GM23248 (cell line): ENCODE measurements around the gene DHDH. TPM values are rescaled to one million over a fixed set of nuclear protein-coding genes. Genes with fewer than 3 reads are reported as not detected.

Experiments
- DNase-seq: peaks from one replicate; pipeline ENCODE4 v3.0.0-alpha.2; 2015
- H2AFZ ChIP-seq: fragments of 200-600 bp; sonication (generic); 2 replicates; pipeline ENCODE4 v1.6.1; 2016; ENCODE audit warnings: antibody characterized with exemption
- H3F3A ChIP-seq: fragments of 200-600 bp; sonication (generic); 2 replicates; pipeline ENCODE4 v1.6.1; 2016; ENCODE audit warnings: mild to moderate bottlenecking, antibody characterized with exemption, mixed run types; ENCODE audit not compliant: insufficient read depth
- H3K27ac ChIP-seq: fragments of 200-600 bp; sonication (generic); 2 replicates; pipeline ENCODE4 v1.5.1; 2016; ENCODE audit warnings: mild to moderate bottlenecking
- H3K27me3 ChIP-seq: fragments of 200-600 bp; sonication (generic); replicated peaks from 2 replicates; pipeline ENCODE4 v1.6.1; 2016; ENCODE audit warnings: mild to moderate bottlenecking; ENCODE audit not compliant: insufficient read depth
- H3K36me3 ChIP-seq: fragments of 200-600 bp; sonication (generic); 2 replicates; pipeline ENCODE4 v1.6.1; 2016; ENCODE audit warnings: low read depth, mild to moderate bottlenecking
- H3K4me1 ChIP-seq: fragments of 200-600 bp; sonication (generic); 2 replicates; pipeline ENCODE4 v1.6.1; 2016; ENCODE audit warnings: mild to moderate bottlenecking; ENCODE audit not compliant: insufficient read depth
- H3K4me2 ChIP-seq: fragments of 200-600 bp; sonication (generic); one replicate; pipeline ENCODE4 v1.6.1; 2016; ENCODE audit warnings: mild to moderate bottlenecking; ENCODE audit not compliant: unreplicated experiment
- H3K4me3 ChIP-seq: fragments of 200-600 bp; sonication (generic); 2 replicates; pipeline ENCODE4 v1.5.1; 2016; ENCODE audit warnings: mild to moderate bottlenecking
- H3K79me2 ChIP-seq: fragments of 200-600 bp; sonication (generic); 2 replicates; pipeline ENCODE4 v1.6.1; 2016; ENCODE audit warnings: mild to moderate bottlenecking; ENCODE audit not compliant: insufficient read depth
- H3K9ac ChIP-seq: fragments of 200-600 bp; sonication (generic); 2 replicates; pipeline ENCODE4 v1.6.1; 2016; ENCODE audit warnings: mild to moderate bottlenecking
- H3K9me2 ChIP-seq: fragments of 200-600 bp; sonication (generic); 2 replicates; pipeline ENCODE4 v1.6.1; 2016; ENCODE audit warnings: mixed run types, mild to moderate bottlenecking, moderate library complexity; ENCODE audit not compliant: insufficient read depth
- H3K9me3 ChIP-seq: fragments of 200-600 bp; sonication (generic); one replicate; pipeline ENCODE4 v1.6.1; 2017; ENCODE audit warnings: low read depth
- H4K20me1 ChIP-seq: fragments of 200-600 bp; sonication (generic); 2 replicates; pipeline ENCODE4 v1.6.0; 2016; ENCODE audit not compliant: insufficient read depth
- EZH2 ChIP-seq: fragments of 200-600 bp; sonication (generic); IDR thresholded peaks from 2 replicates; pipeline ENCODE4 v1.6.1; 2018; ENCODE audit warnings: antibody characterized with exemption, mild to moderate bottlenecking; ENCODE audit not compliant: insufficient read depth, poor library complexity, severe bottlenecking
- EZH2phosphoT487 ChIP-seq: fragments of 200-600 bp; sonication (generic); IDR thresholded peaks from 2 replicates; pipeline ENCODE4 v1.6.1; 2018; ENCODE audit warnings: antibody characterized with exemption, moderate library complexity, mild to moderate bottlenecking, low read depth; ENCODE audit not compliant: insufficient read depth
- WGBS, 2 experiments: methylation state at CpG; one replicate each; pipeline ENCODE4 v1.1.6; 2015 to 2017; ENCODE audit warnings: low lambda C conversion rate in 2 of 2, low coverage in 1 of 2; ENCODE audit errors: missing lambda C conversion rate in 2 of 2; 5-methylcytosine and 5-hydroxymethylcytosine counted together
- in situ Hi-C: fragments of 300-500 bp; cut with MboI; formaldehyde crosslinking; loops from 2 replicates; pipeline ENCODE4 v1.15.0; 2020
- polyA plus RNA-seq: library from polyadenylated mRNA; unstranded; fragments of >200 nt; fragmentation: Nextera tagmentation; extraction: Ambion mirVana; gene quantifications from 2 replicates; pipeline ENCODE4 v1.2.1, GENCODE V29; 2016
- total RNA-seq: library from RNA; depleted of rRNA; stranded (reverse); fragments of >200 nt; shearing (Covaris generic); gene quantifications from 2 replicates; pipeline ENCODE4 v1.2.3, GENCODE V29; 2014

DHDH gene
- total and polyA plus RNA-seq, 2 experiments from 2014 or later, result not detected

DNA sequence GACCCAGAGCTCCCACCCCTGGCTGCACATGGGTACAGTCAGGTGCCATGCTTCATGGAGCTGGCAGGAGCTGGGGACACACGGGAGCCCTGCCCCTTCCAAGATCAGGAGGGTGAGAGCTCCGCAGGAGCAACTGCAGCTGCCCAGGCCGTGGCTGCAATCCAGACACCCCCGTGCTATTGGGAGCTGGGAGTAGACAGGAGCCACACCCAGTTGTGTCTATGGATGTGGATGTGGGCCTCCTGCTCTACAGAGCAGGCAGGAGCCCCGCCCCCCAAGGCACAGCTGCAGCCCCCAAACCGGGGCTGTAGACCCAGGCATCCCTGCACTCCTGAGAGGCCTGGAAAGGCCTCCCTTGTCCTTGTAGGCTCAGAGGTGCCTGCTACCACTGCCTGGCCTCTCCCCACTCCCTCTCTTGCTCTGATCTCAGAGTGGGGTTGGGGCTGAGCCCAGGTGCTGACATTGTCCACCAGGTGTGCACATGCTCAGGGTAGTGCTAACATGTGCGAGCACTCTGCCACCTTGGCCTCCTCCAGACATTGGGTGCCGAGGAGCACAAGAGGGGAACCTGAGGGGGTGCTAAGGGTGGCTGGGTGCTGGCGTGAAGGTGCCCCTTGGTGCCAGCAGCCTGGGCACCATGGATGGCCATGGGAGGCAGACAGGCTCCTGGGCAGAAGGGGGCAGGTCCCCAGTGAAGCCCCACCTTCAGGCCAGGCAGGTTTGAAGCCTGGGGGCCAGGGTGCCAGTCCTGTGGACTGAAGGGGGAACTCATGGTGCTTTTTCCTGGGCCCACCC is 13.2 kb downstream of the DHDH start:
- Histone ChIP-seq H4K20me1 (no peaks in the 10 kb centered on the region), H3K36me3 (no peaks in the 10 kb centered on the region), H3K9ac (no peak overlapping the region), H3K79me2 (no peaks in the 10 kb centered on the region), H3K4me3 (no peak overlapping the region), H3K9me3 (no peaks in the 10 kb centered on the region), H3K27ac (no peak overlapping the region), H3K4me2 (no peak overlapping the region), H3K4me1 (no peaks in the 10 kb centered on the region), H3K27me3 (no peaks in the 10 kb centered on the region), H3K9me2 (no peaks in the 10 kb centered on the region), H3F3A (no peaks in the 10 kb centered on the region), H2AFZ (no peak overlapping the region)
- TF ChIP-seq EZH2phosphoT487 (no peak), EZH2 (no peak)
- WGBS, 2 experiments, result 46 to 60% methylated on average over 8 to 9 of the region's 9 CpGs
- no peak for DNase-seq
- in situ Hi-C loops, result no loop called here

DNA sequence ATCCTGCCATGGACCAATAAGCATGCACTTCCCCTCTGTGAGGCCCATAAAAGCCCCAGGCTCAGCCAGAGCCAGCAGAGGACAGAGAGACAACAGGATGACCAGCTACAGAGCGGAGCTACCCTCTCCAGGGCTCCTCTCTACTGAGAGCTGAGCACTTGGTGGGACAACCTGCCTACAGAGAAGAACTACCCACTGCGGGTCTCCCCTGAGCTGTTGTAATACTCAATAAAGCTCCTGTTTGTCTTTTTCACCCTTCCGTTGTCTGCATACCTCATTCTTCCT is 13.7 kb downstream of the DHDH start:
- Histone ChIP-seq H2AFZ (no peak overlapping the region), H3K9me2 (no peaks in the 10 kb centered on the region), H3K9ac (no peak overlapping the region), H3K27me3 (no peaks in the 10 kb centered on the region), H3F3A (no peaks in the 10 kb centered on the region), H3K36me3 (no peaks in the 10 kb centered on the region), H4K20me1 (no peaks in the 10 kb centered on the region), H3K9me3 (no peaks in the 10 kb centered on the region), H3K79me2 (no peaks in the 10 kb centered on the region), H3K4me3 (no peak overlapping the region), H3K4me2 (no peak overlapping the region), H3K27ac (no peak overlapping the region), H3K4me1 (no peaks in the 10 kb centered on the region)
- TF ChIP-seq EZH2phosphoT487 (no peak), EZH2 (no peak)
- WGBS, 2 experiments, result 78% methylated on average over 3 of the region's 3 CpGs
- in situ Hi-C loops, result no loop called here
- DNase-seq, result no peak

DNA sequence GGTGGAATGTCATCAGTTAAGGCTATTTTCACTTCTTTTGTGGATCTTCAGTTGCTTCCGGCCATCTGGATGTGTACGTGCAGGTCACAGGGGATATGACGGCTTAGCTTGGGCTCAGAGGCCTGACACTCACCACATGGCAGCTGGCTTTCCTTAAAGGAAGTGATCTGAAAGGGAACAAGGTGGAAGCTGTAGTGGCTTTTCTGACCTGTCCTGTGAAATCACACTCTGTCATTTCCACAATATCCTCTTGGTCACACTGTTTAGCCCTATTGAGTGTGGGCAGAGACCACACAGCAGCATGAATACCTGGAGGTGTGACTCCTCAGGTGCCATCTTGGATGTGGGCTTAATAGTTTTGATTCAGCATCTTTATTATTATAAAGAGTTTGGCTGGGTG is 16.7 kb downstream of the DHDH start:
- no peaks in the 10 kb centered on the region for H3F3A ChIP-seq
- no peak overlapping the region for H2AFZ ChIP-seq
- H3K4me2 ChIP-seq, result no peak overlapping the region
- H3K4me3 ChIP-seq, result no peak overlapping the region
- H3K79me2 ChIP-seq, result peaks cover 4% of the 10 kb centered on the region
- no peak overlapping the region for H3K9ac ChIP-seq
- no peaks in the 10 kb centered on the region for H3K9me3 ChIP-seq
- no peaks in the 10 kb centered on the region for H4K20me1 ChIP-seq
- no peak for TF ChIP-seq EZH2
- no peak for TF ChIP-seq EZH2phosphoT487
- in situ Hi-C loops, result no loop called here
- WGBS, 2 experiments, result 69 to 78% methylated on average over 3 of the region's 3 CpGs
- H3K9me2 ChIP-seq, result no peaks in the 10 kb centered on the region
- H3K27me3 ChIP-seq, result no peaks in the 10 kb centered on the region
- no peaks in the 10 kb centered on the region for H3K4me1 ChIP-seq
- DNase-seq, result no peak
- H3K36me3 ChIP-seq, result no peaks in the 10 kb centered on the region
- H3K27ac ChIP-seq, result no peak overlapping the region

DNA sequence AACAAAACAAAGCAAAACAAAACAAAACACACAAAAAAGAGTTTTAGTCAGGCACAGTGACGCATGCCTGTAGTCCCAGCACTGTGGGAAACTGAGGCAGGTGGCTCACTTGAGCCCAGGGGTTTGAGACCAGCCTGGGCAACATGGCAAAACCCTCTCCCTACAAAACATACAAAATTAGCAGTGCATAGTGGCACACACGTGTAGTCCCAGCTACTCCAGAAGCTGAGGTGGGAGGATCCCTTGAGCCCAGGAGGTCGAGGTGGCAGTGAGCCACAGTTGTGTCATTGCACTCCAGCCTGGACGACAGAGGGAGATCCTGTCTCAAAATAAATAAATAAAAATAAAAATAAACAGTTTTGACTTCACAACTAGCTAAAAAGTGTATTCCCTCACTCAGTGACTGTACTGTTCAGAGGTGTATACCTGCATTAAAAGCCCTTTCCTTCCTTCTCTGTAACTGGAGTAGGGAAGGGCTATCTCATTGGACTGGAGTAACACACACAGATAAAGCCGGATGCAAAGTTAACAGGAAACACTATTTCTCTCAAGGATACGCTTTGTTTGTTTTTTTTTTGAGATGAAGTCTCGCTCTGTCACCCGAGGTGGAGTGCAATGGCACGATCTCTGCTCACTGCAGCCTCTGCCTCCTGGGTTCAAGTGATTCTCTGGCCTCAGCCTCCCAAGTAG is 17.5 kb downstream of the DHDH start:
- no peaks in the 10 kb centered on the region for H3K9me2 ChIP-seq
- no peak for DNase-seq
- no peak overlapping the region for H3K4me2 ChIP-seq
- 49 to 52% methylated on average over 9 of the region's 9 CpGs for WGBS, 2 experiments
- no peaks in the 10 kb centered on the region for H4K20me1 ChIP-seq
- TF ChIP-seq EZH2 (no peak), EZH2phosphoT487 (no peak)
- H3K79me2 ChIP-seq, result peaks cover 12% of the 10 kb centered on the region
- no peak overlapping the region for H3K9ac ChIP-seq
- in situ Hi-C loops, result no loop called here
- H3K27ac ChIP-seq, result no peak overlapping the region
- H3K27me3 ChIP-seq, result no peaks in the 10 kb centered on the region
- no peaks in the 10 kb centered on the region for H3F3A ChIP-seq
- no peaks in the 10 kb centered on the region for H3K9me3 ChIP-seq
- no peak overlapping the region for H2AFZ ChIP-seq
- H3K4me1 ChIP-seq, result peaks cover 6% of the 10 kb centered on the region; the same call in 1 of the 2 replicates
- H3K36me3 ChIP-seq, result no peaks in the 10 kb centered on the region
- no peak overlapping the region for H3K4me3 ChIP-seq
